ENCODE data around the gene OR8A1.

DNA sequence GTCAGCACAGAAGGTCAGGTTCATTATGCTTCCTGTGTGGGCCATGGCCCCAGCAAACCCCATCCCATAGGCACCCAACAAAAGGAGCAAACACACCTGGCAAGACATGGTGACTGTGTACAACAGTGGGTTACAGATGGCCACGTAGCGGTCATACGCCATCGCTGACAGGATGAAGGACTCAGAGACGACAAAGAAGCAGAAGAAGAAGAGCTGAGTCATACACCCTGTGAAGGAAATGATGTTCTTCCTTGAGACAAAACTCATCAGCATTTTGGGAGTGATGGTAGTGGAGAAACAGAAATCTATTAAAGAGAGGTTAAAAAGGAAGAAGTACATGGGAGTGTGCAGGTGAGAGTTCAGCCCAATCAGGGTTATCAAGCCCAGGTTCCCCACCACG, 26.7 kb upstream of the OR8A1 start:
- no peak for TF ChIP-seq POLR2A (IDR thresholded peaks at IDR 0.05)
- TF ChIP-seq, protein P1, sequence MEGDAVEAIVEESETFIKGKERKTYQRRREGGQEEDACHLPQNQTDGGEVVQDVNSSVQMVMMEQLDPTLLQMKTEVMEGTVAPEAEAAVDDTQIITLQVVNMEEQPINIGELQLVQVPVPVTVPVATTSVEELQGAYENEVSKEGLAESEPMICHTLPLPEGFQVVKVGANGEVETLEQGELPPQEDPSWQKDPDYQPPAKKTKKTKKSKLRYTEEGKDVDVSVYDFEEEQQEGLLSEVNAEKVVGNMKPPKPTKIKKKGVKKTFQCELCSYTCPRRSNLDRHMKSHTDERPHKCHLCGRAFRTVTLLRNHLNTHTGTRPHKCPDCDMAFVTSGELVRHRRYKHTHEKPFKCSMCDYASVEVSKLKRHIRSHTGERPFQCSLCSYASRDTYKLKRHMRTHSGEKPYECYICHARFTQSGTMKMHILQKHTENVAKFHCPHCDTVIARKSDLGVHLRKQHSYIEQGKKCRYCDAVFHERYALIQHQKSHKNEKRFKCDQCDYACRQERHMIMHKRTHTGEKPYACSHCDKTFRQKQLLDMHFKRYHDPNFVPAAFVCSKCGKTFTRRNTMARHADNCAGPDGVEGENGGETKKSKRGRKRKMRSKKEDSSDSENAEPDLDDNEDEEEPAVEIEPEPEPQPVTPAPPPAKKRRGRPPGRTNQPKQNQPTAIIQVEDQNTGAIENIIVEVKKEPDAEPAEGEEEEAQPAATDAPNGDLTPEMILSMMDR (IDR thresholded peaks at IDR 0.05), result no peak

All from body of pancreas (tissue), 4 donors.